Vagina (tissue), 2 donors: ENCODE results near the gene MORN3.

Source experiments
- POLR2A ChIP-seq, 2 donors: fragments of 450-650 bp; IDR thresholded peaks; one replicate each; pipeline ENCODE4 v1.6.1; 2017; ENCODE audit warnings: antibody characterized with exemption in 2 of 2, mild to moderate bottlenecking in 2 of 2, moderate library complexity in 2 of 2
- TF ChIP-seq, protein P1 (sequence below), 3 experiments: fragments of 450-650 bp in 2 of 3; fragments of 200-600 bp in 1 of 3; sonication (generic) in 1 of 3; IDR thresholded peaks; one replicate each; pipeline ENCODE4 v1.5.1; 2017 to 2019; ENCODE audit warnings: antibody characterized with exemption in 3 of 3, mild to moderate bottlenecking in 2 of 3, moderate library complexity in 2 of 3

DNA sequence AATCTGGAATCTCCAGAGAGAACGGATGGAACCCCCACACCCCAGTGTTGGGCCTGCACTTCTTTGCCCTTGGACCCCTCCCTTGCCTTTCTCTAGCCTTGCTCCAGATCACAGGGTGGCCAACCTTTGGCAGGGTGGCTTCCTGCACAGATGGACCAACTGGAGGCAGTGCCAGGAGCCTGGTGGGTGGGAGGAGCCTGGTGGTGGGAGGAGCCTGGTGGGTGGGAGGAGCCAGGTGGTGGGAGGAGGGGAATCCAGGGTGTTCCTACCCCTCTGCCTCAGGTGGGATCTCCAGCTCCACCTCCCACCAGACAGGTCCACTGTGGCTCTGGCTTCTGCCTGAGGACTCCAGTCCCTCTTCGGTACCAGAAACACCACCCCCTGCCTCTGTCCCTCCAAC is 58.1 kb downstream of the MORN3 start:
- TF ChIP-seq, protein P1, sequence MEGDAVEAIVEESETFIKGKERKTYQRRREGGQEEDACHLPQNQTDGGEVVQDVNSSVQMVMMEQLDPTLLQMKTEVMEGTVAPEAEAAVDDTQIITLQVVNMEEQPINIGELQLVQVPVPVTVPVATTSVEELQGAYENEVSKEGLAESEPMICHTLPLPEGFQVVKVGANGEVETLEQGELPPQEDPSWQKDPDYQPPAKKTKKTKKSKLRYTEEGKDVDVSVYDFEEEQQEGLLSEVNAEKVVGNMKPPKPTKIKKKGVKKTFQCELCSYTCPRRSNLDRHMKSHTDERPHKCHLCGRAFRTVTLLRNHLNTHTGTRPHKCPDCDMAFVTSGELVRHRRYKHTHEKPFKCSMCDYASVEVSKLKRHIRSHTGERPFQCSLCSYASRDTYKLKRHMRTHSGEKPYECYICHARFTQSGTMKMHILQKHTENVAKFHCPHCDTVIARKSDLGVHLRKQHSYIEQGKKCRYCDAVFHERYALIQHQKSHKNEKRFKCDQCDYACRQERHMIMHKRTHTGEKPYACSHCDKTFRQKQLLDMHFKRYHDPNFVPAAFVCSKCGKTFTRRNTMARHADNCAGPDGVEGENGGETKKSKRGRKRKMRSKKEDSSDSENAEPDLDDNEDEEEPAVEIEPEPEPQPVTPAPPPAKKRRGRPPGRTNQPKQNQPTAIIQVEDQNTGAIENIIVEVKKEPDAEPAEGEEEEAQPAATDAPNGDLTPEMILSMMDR (IDR thresholded peaks at IDR 0.05) = no peak
- no peak for TF ChIP-seq POLR2A (IDR thresholded peaks at IDR 0.05)
